Astrocyte of the spinal cord (primary cell): ENCODE results near the gene SETD1A.
"Not testable (repeated sequence)": the region's sequence is repeated elsewhere in the genome, so short reads cannot be mapped to it uniquely, and the experiment has no call there.

Experiments used
- DNase-seq: peaks from one replicate; pipeline ENCODE4 v3.0.0; 2011; ENCODE audit warnings: low read depth, low spot score
- H3K4me3 ChIP-seq: 2 replicates; pipeline ENCODE4 v1.5.1; 2011; ENCODE audit warnings: low read depth, mild to moderate bottlenecking, low read length, moderate library complexity
- in situ Hi-C: cut with HindIII; loops from 2 replicates; pipeline ENCODE4 v1.10.0; 2017; ENCODE audit warnings: low sequenced_read_pairs
- TF ChIP-seq, protein P1 (sequence below): IDR thresholded peaks from 2 replicates; pipeline ENCODE4 v1.5.1; 2012; ENCODE audit warnings: low read depth, mild to moderate bottlenecking, low read length, inconsistent platforms

Gene SETD1A

GRCh38 chr16:31007684-31008083 is 50.1 kb downstream of the SETD1A start:
- in situ Hi-C loops = no loop called here

DNA sequence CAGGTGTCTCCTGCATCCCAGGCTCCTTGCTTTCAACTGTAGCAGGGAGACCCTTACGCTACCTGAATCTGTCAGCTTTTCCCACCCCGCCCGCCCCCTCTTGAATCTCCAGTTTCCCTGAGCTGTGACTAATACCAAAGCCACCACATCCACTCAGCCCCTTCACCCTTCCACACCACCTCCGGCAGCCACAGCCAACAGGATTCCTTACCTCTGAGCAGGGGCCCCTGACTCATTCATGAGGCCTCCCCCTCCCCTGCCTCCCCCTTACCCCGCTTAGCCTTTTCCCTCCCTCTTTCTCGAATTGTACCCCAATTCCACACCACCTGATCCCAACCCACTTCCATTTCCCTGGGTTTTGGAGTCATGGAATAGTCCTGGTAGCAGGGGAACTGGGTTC is 50.6 kb downstream of the SETD1A start:
- DNase-seq = peak; percentile 86
- in situ Hi-C loops = no loop called here

More at GRCh38 chr16:31007684-31008083, 50.1 kb downstream of the SETD1A start:
- DNase-seq = no peak
- H3K4me3 ChIP-seq = no peak overlapping the region
- TF ChIP-seq, protein P1, sequence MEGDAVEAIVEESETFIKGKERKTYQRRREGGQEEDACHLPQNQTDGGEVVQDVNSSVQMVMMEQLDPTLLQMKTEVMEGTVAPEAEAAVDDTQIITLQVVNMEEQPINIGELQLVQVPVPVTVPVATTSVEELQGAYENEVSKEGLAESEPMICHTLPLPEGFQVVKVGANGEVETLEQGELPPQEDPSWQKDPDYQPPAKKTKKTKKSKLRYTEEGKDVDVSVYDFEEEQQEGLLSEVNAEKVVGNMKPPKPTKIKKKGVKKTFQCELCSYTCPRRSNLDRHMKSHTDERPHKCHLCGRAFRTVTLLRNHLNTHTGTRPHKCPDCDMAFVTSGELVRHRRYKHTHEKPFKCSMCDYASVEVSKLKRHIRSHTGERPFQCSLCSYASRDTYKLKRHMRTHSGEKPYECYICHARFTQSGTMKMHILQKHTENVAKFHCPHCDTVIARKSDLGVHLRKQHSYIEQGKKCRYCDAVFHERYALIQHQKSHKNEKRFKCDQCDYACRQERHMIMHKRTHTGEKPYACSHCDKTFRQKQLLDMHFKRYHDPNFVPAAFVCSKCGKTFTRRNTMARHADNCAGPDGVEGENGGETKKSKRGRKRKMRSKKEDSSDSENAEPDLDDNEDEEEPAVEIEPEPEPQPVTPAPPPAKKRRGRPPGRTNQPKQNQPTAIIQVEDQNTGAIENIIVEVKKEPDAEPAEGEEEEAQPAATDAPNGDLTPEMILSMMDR = no peak

GRCh38 chr16:31008551-31008950 is 51.0 kb downstream of the SETD1A start:
- no peak overlapping the region for H3K4me3 ChIP-seq
- in situ Hi-C loops = no loop called here
- no peak for DNase-seq
- TF ChIP-seq, protein P1 = no peak

More for the DNA sequence above, 50.6 kb downstream of the SETD1A start:
- no peak overlapping the region for H3K4me3 ChIP-seq
- TF ChIP-seq, protein P1 = no peak

GRCh38 chr16:31009120-31009519 is 51.6 kb downstream of the SETD1A start:
- TF ChIP-seq, protein P1 = no peak
- in situ Hi-C loops = no loop called here

DNA sequence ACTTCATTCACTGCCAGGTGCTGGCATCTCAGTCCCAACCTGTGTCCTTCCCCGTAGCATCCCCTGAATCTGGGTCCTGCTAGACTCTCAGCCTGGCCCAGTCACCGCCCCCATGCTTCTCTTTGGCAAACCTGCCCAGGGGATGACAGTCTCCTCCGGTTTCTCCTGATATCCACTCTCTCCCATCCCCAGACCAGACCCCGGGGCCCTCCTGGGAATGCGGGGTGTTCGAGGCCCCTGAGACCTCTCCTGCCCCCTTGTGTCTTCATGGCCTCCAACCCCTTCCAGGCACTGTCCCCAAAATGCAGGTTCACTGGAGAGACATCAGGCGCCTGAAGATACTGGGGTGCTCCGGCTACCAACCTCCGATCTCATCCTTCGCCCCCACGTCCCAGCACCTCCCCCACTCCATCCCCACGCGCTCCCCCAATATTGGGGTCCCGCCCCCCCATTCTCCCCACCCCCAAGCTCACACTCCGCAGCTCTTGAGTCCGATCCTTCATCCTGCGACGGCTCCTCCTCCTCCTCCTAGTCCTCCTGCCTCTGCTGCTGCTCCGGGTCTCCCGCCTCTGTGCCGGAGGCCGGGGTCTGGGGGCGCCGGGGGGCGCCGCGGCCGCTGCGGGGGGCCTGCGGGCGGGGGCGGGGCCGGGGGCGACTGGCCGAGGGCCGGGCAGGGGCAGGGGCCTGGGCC is 52.5 kb downstream of the SETD1A start:
- in situ Hi-C loops = no loop called here
- no peak for DNase-seq
- TF ChIP-seq, protein P1 = peak; percentile 10
- H3K4me3 ChIP-seq = peak overlapping the region; percentile 49

More at GRCh38 chr16:31009120-31009519, 51.6 kb downstream of the SETD1A start:
- no peak for DNase-seq
- peak overlapping the region; percentile 49 for H3K4me3 ChIP-seq

DNA sequence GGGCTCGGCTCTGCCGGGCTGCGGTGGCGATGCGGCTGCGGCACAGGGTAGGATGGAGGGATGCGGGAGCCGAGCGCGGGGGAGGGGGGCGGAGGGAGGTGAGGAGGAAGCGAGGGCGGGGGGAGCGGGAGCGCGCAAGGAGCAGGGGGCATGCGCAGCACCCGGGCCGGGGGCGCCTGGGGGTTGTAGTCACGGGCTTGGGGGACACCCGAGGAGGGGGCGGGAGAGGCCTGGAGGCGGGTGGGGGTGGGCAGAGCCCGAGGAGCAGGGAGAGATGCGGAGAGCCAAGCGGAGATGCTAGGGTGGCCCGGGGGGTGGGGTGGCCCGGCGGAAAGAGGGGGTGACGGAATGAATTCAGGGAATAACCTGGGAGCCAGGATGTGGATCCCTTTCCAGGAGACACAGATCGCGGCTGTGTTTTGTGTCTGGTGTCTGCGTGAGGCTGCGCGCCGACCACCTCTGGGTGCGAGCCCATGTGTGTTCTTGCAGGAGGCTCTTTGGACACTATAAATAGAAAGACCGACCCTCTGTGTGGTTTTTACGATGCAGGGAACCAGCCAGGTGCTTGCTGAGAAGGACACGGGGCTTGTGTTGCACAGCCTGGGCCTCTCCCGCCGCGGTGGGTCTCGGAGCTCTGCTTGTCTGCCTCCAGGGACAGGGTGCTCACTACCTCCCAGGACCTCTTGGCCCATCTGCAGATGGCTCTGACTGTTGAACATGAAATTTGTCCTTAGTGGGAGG is 53.2 kb downstream of the SETD1A start, which contains the start of gene STX1B:
STX1B (minus strand) TSS at position 54 of the 741 bp plus-strand sequence. CDS start 242 bp downstream, outside the sequence.
- DNase-seq = peak; percentile 38
- TF ChIP-seq, protein P1 = no peak
- peak within 1 kb of the TSS; percentile 49 for H3K4me3 ChIP-seq
- in situ Hi-C loops = no loop called here

- in situ Hi-C loops, DNase-seq: not testable (repeated sequence)
Observed at GRCh38 chr16:31011815-31012214, 54.3 kb downstream of the SETD1A start.

GRCh38 chr16:31013292-31013691 is 55.7 kb downstream of the SETD1A start:
- in situ Hi-C loops = not testable (repeated sequence)

More at GRCh38 chr16:31011815-31012214, 54.3 kb downstream of the SETD1A start:
- H3K4me3 ChIP-seq = not testable (repeated sequence)

More at GRCh38 chr16:31013292-31013691, 55.7 kb downstream of the SETD1A start:
- DNase-seq, H3K4me3 ChIP-seq: not testable (repeated sequence)
